Measurements from ENCODE around the gene PREX1.

Gene PREX1

GRCh38 chr20:48582673-48582985 lies 245.2 kb downstream of the PREX1 start:
- ChIA-PET POLR2A (no interaction called here), CTCF (interaction anchor here (0.6 to 1.2 kb wide), 2 partner anchors 9 to 680 kb away, joined by 3 read pairs; no protein-coding TSS in a partner anchor)
- peaks cover 0 to 24% (median 3%) of the 10 kb centered on the region in 5 experiments for H3K27me3 ChIP-seq (replicated peaks in 2 of 5; ENCODE audit: control insufficient read depth in 4 of 5, insufficient read depth in 5 of 5, low read length in 4 of 5)

DNA sequence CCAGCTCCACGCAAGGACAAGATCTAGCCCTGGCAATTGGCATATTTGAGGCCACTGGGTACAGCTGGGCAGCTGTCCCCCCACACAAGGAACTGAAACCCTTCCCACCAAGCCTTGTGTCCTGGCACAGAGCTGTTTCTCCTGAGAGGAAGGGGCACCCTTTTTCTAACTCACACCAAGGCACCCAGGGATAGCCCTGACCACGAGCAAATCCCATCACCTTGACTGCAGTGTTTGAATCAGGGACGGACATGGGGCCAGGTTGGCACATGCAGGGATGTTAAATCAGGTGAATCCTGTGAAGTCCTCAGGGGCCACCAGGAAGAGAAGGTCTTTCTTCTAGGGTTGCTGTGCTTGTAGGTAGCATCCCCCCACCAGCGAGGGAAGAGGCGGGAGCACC lies 246.6 kb downstream of the PREX1 start:
- ChIA-PET CTCF (no interaction called here), POLR2A (no interaction called here)
- H3K27me3 ChIP-seq (replicated peaks in 2 of 5; ENCODE audit: control insufficient read depth in 4 of 5, insufficient read depth in 5 of 5, low read length in 4 of 5) = peaks cover 0 to 24% (median 3%) of the 10 kb centered on the region in 5 experiments
- no peaks in the 10 kb centered on the region for H3K4me1 ChIP-seq (ENCODE audit: control extremely low read depth in 1 of 4, control insufficient read depth in 4 of 4, insufficient read depth in 4 of 4, low read length in 3 of 4)
- no peaks in the 10 kb centered on the region for H3K9me3 ChIP-seq (ENCODE audit: control extremely low read depth in 1 of 5, control insufficient read depth in 4 of 5, insufficient read depth in 2 of 5, low read depth in 1 of 5, low read length in 4 of 5)
- DNase-seq = no peak
- no peak overlapping the region for H3K4me3 ChIP-seq (ENCODE audit: control insufficient read depth in 1 of 7, extremely low read depth in 1 of 7, insufficient read depth in 4 of 7, low read depth in 2 of 7, low read length in 6 of 7)
- no peak overlapping the region for H3K27ac ChIP-seq (ENCODE audit: insufficient read depth in 1 of 2, low read depth in 1 of 2, low read length in 2 of 2, poor library complexity in 1 of 2, severe bottlenecking in 2 of 2)
- H3K36me3 ChIP-seq (ENCODE audit: control insufficient read depth in 4 of 4, insufficient read depth in 4 of 4, low read length in 3 of 4) = no peaks in the 10 kb centered on the region
- 96% methylated on average over 4 of the region's 5 CpGs for WGBS (ENCODE audit: insufficient coverage)

More at GRCh38 chr20:48582673-48582985, 245.2 kb downstream of the PREX1 start:
- no peak for DNase-seq
- WGBS (ENCODE audit: insufficient coverage) = 50% methylated on average over 4 of the region's 5 CpGs
- no peaks in the 10 kb centered on the region for H3K36me3 ChIP-seq (ENCODE audit: control insufficient read depth in 4 of 4, insufficient read depth in 4 of 4, low read length in 3 of 4)
- no peak overlapping the region for H3K4me3 ChIP-seq (ENCODE audit: control insufficient read depth in 1 of 7, extremely low read depth in 1 of 7, insufficient read depth in 4 of 7, low read depth in 2 of 7, low read length in 6 of 7)
- H3K27ac ChIP-seq (ENCODE audit: insufficient read depth in 1 of 2, low read depth in 1 of 2, low read length in 2 of 2, poor library complexity in 1 of 2, severe bottlenecking in 2 of 2) = no peak overlapping the region
- no peaks in the 10 kb centered on the region for H3K4me1 ChIP-seq (ENCODE audit: control extremely low read depth in 1 of 4, control insufficient read depth in 4 of 4, insufficient read depth in 4 of 4, low read length in 3 of 4)
- no peaks in the 10 kb centered on the region for H3K9me3 ChIP-seq (ENCODE audit: control extremely low read depth in 1 of 5, control insufficient read depth in 4 of 5, insufficient read depth in 2 of 5, low read depth in 1 of 5, low read length in 4 of 5)

- no peak overlapping the region for H3K27ac ChIP-seq (ENCODE audit: insufficient read depth in 1 of 2, low read depth in 1 of 2, low read length in 2 of 2, poor library complexity in 1 of 2, severe bottlenecking in 2 of 2)
- ChIA-PET POLR2A (no interaction called here), CTCF (no interaction called here)
- no peaks in the 10 kb centered on the region for H3K36me3 ChIP-seq (ENCODE audit: control insufficient read depth in 4 of 4, insufficient read depth in 4 of 4, low read length in 3 of 4)
- no peaks in the 10 kb centered on the region for H3K9me3 ChIP-seq (ENCODE audit: control extremely low read depth in 1 of 5, control insufficient read depth in 4 of 5, insufficient read depth in 2 of 5, low read depth in 1 of 5, low read length in 4 of 5)
- H3K27me3 ChIP-seq (replicated peaks in 2 of 5; ENCODE audit: control insufficient read depth in 4 of 5, insufficient read depth in 5 of 5, low read length in 4 of 5) = peaks cover under 1 to 21% (median 3%) of the 10 kb centered on the region in 5 experiments
- WGBS (ENCODE audit: insufficient coverage) = 95% methylated on average over 6 of the region's 11 CpGs
- DNase-seq = no peak
- no peaks in the 10 kb centered on the region for H3K4me1 ChIP-seq (ENCODE audit: control extremely low read depth in 1 of 4, control insufficient read depth in 4 of 4, insufficient read depth in 4 of 4, low read length in 3 of 4)
- no peak overlapping the region for H3K4me3 ChIP-seq (ENCODE audit: control insufficient read depth in 1 of 7, extremely low read depth in 1 of 7, insufficient read depth in 4 of 7, low read depth in 2 of 7, low read length in 6 of 7)
Measured at GRCh38 chr20:48578397-48579098, 249.3 kb downstream of the PREX1 start.

GRCh38 chr20:48577557-48577956 lies 250.2 kb downstream of the PREX1 start:
- Histone ChIP-seq H3K36me3 (ENCODE audit: control insufficient read depth in 4 of 4, insufficient read depth in 4 of 4, low read length in 3 of 4) (no peaks in the 10 kb centered on the region), H3K4me1 (ENCODE audit: control extremely low read depth in 1 of 4, control insufficient read depth in 4 of 4, insufficient read depth in 4 of 4, low read length in 3 of 4) (no peaks in the 10 kb centered on the region), H3K4me3 (ENCODE audit: control insufficient read depth in 1 of 7, extremely low read depth in 1 of 7, insufficient read depth in 4 of 7, low read depth in 2 of 7, low read length in 6 of 7) (no peak overlapping the region), H3K27me3 (replicated peaks in 2 of 5; ENCODE audit: control insufficient read depth in 4 of 5, insufficient read depth in 5 of 5, low read length in 4 of 5) (peaks cover 0 to 19% (median 3%) of the 10 kb centered on the region in 5 experiments), H3K27ac (ENCODE audit: insufficient read depth in 1 of 2, low read depth in 1 of 2, low read length in 2 of 2, poor library complexity in 1 of 2, severe bottlenecking in 2 of 2) (no peak overlapping the region), H3K9me3 (ENCODE audit: control extremely low read depth in 1 of 5, control insufficient read depth in 4 of 5, insufficient read depth in 2 of 5, low read depth in 1 of 5, low read length in 4 of 5) (no peaks in the 10 kb centered on the region)
- WGBS (ENCODE audit: insufficient coverage) = 92% methylated on average over 9 of the region's 11 CpGs
- ChIA-PET CTCF (no interaction called here), POLR2A (no interaction called here)
- DNase-seq = no peak

DNA sequence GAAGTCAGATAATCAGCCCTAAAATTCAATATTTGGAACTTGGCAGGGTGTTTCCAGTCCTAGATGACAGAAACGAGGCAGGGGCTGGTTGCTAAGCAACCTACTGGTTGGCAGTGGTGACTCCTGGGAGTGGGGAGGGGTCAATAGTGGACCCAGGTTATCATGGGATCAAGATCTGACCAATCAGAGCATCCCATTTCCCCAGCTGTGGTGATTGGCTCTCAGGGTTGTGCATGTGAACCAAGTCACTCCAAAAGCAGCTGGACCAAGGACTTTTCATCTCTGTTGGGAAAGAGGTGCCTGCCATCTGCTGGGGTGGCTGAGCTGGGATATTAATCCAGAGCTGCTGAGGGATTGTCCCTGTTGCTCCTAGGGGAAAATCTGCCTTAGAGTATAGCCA lies 253.4 kb downstream of the PREX1 start:
- Histone ChIP-seq H3K4me3 (ENCODE audit: control insufficient read depth in 1 of 7, extremely low read depth in 1 of 7, insufficient read depth in 4 of 7, low read depth in 2 of 7, low read length in 6 of 7) (no peak overlapping the region), H3K36me3 (ENCODE audit: control insufficient read depth in 4 of 4, insufficient read depth in 4 of 4, low read length in 3 of 4) (no peaks in the 10 kb centered on the region), H3K27me3 (replicated peaks in 2 of 5; ENCODE audit: control insufficient read depth in 4 of 5, insufficient read depth in 5 of 5, low read length in 4 of 5) (peaks cover 0 to 8% (median 3%) of the 10 kb centered on the region in 5 experiments), H3K9me3 (ENCODE audit: control extremely low read depth in 1 of 5, control insufficient read depth in 4 of 5, insufficient read depth in 2 of 5, low read depth in 1 of 5, low read length in 4 of 5) (no peaks in the 10 kb centered on the region), H3K4me1 (ENCODE audit: control extremely low read depth in 1 of 4, control insufficient read depth in 4 of 4, insufficient read depth in 4 of 4, low read length in 3 of 4) (no peaks in the 10 kb centered on the region), H3K27ac (ENCODE audit: insufficient read depth in 1 of 2, low read depth in 1 of 2, low read length in 2 of 2, poor library complexity in 1 of 2, severe bottlenecking in 2 of 2) (no peak overlapping the region)
- ChIA-PET CTCF (no interaction called here), POLR2A (no interaction called here)
- no peak for DNase-seq
- no CpG with 5 or more reads among the region's 1 CpG for WGBS (ENCODE audit: insufficient coverage)

Data from common myeloid progenitor, CD34-positive (primary cell).